IPS-20b (cell line): ENCODE results near the gene ZXDC.

Experiments
- H3K27ac ChIP-seq: one replicate; pipeline ENCODE4 v1.5.1; 2013; ENCODE audit warnings: low read length
- H3K27me3 ChIP-seq: 2 replicates; pipeline ENCODE4 v1.6.1; 2013; ENCODE audit warnings: mild to moderate bottlenecking, low read length, inconsistent platforms; ENCODE audit not compliant: insufficient read depth
- H3K36me3 ChIP-seq: 2 replicates; pipeline ENCODE4 v1.6.1; 2013; ENCODE audit warnings: low read depth, mild to moderate bottlenecking, inconsistent platforms, low read length, moderate library complexity; ENCODE audit not compliant: insufficient read depth
- H3K4me1 ChIP-seq: 2 replicates; pipeline ENCODE4 v1.6.1; 2013; ENCODE audit warnings: mild to moderate bottlenecking, control low read depth, inconsistent platforms, low read length, moderate library complexity; ENCODE audit not compliant: insufficient read depth
- H3K4me3 ChIP-seq: 2 replicates; pipeline ENCODE4 v1.5.1; 2013; ENCODE audit warnings: mild to moderate bottlenecking, low read length, inconsistent platforms
- H3K9ac ChIP-seq: 2 replicates; pipeline ENCODE4 v1.6.1; 2013; ENCODE audit warnings: low read depth, mild to moderate bottlenecking, inconsistent platforms, low read length, moderate library complexity
- H3K9me3 ChIP-seq: 2 replicates; pipeline ENCODE4 v1.6.1; 2013; ENCODE audit warnings: mild to moderate bottlenecking, low read depth, low read length, inconsistent platforms; ENCODE audit not compliant: insufficient read depth

The ZXDC gene

DNA sequence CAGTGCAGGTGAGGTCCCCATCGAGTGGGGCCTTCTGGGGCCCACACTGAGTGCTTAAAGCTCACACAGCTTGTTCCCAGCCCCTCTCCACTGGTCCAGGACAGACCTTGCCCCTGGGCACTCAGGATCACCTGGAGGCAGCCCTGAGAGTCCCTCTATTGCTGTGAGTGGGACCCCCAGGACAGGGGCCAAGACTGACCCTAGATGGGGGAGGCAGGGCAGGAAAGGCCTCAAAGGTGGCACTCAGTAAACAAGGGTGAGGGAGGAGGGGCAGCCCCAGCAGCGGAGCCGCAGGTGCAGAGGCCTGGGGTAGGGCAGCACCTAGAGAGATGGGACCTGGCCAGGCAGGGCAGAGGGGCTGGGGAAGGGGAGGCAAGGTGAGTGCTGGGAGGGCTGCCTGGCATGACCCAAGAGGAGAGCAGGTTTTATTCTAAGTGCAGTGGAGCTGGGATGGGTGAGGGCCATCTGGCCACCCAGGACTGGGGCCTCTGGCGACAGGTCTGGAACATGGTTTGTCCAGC lies 53.1 kb downstream of the ZXDC start:
- Histone ChIP-seq H3K4me3 (no peak overlapping the region), H3K9me3 (peaks cover 11% of the 10 kb centered on the region), H3K36me3 (no peaks in the 10 kb centered on the region), H3K27me3 (no peaks in the 10 kb centered on the region), H3K9ac (no peak overlapping the region), H3K4me1 (peaks cover 10% of the 10 kb centered on the region; the same call in 1 of the 2 replicates), H3K27ac (no peak overlapping the region)

- H3K27ac ChIP-seq: no peak overlapping the region
- peaks cover 10% of the 10 kb centered on the region for H3K9me3 ChIP-seq
- no peak overlapping the region for H3K4me3 ChIP-seq
- H3K9ac ChIP-seq: no peak overlapping the region
- H3K27me3 ChIP-seq: no peaks in the 10 kb centered on the region
- H3K4me1 ChIP-seq: peaks cover 10% of the 10 kb centered on the region; the same call in 1 of the 2 replicates
- H3K36me3 ChIP-seq: no peaks in the 10 kb centered on the region
Observed at GRCh38 chr3:126422121-126422520, 53.6 kb downstream of the ZXDC start.

DNA sequence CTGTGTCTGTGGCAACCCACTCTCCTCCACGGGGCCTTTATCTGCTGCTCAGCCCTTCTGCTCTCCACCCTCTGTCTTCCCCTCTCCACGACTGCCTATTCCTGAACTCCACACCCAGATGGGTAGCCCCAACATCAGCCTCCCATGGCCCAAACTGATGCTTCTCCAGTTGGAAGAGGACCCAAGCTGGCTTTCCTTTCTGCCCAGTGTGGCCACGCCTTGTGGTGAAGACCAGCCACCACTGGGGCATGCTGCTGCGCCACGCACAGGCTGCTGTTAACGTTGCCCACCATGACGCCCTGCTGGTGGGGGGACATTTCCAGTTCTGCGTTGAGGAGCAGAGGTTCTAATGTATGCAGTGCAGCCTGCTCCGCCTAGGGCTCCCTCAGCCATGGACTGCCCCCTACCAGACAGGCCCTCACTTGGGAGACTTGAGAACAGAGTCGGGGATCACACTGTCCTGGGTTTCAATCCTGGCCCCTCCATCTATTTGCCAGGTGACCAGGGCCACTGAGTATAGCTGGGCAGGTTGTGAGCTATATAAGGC lies 54.0 kb downstream of the ZXDC start:
- Histone ChIP-seq H3K27ac (no peak overlapping the region), H3K27me3 (no peaks in the 10 kb centered on the region), H3K9me3 (peaks cover 6% of the 10 kb centered on the region), H3K4me3 (no peak overlapping the region), H3K36me3 (no peaks in the 10 kb centered on the region), H3K4me1 (peaks cover 10% of the 10 kb centered on the region; the same call in 1 of the 2 replicates), H3K9ac (no peak overlapping the region)

DNA sequence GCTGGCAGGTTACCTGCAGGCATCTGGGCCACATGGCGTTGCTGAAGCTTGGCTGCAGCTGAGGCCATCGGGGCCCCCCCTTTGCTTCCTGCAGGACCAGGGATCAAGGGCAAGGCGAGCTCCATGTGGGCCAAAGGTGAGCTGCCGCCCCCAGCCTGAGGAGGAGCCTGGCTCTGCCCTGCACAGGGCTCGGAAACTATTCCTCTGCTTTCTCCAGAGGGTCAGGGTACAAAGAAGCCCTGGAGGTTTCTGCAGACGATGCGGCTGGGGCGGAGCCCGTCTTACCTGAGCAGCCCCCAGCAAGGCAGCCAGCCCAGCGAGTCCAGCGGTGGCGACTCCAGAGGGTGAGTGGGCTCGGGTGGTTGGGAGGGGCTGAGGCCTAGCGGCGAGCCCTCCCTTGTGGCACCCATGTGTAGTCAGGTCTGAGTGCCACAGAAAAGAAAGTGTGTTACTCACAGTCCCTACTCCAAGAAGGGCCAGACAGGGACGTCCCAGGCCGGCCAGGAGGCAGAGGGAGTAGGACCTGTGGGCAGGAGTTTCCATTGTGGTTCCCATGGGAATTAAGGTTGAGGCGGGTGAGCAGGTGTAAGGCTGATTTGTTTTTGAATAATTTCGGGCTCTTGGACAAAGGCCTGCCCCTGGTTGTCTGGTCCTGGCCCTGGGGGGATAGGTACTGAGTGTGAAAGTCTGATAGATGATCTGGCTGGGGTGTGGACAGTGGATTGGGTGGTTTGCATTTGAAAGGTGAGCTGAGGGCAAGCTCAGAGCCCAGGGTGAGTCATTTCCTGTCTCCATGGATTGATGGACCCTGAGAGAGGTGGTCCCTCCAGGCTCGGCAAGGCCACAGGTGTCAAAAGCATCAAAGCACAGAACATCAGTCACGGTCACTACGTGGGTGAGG lies 55.6 kb downstream of the ZXDC start:
- no peak overlapping the region; the same call in 1 of the 2 replicates for H3K9ac ChIP-seq
- no peak overlapping the region for H3K27ac ChIP-seq
- H3K9me3 ChIP-seq: no peaks in the 10 kb centered on the region
- no peak overlapping the region for H3K4me3 ChIP-seq
- no peaks in the 10 kb centered on the region for H3K36me3 ChIP-seq
- H3K4me1 ChIP-seq: peaks cover 10% of the 10 kb centered on the region; the same call in 1 of the 2 replicates
- no peaks in the 10 kb centered on the region for H3K27me3 ChIP-seq

GRCh38 chr3:126419151-126419703 lies 56.5 kb downstream of the ZXDC start:
- no peaks in the 10 kb centered on the region for H3K27me3 ChIP-seq
- no peaks in the 10 kb centered on the region for H3K9me3 ChIP-seq
- no peaks in the 10 kb centered on the region for H3K36me3 ChIP-seq
- H3K4me3 ChIP-seq: no peak overlapping the region
- peaks cover 10% of the 10 kb centered on the region; the same call in 1 of the 2 replicates for H3K4me1 ChIP-seq
- no peak overlapping the region for H3K27ac ChIP-seq
- no peak overlapping the region for H3K9ac ChIP-seq

GRCh38 chr3:126418661-126419131 lies 57.0 kb downstream of the ZXDC start:
- H3K27me3 ChIP-seq: no peaks in the 10 kb centered on the region
- H3K9ac ChIP-seq: no peak overlapping the region
- H3K36me3 ChIP-seq: no peaks in the 10 kb centered on the region
- no peaks in the 10 kb centered on the region for H3K9me3 ChIP-seq
- peaks cover 10% of the 10 kb centered on the region; the same call in 1 of the 2 replicates for H3K4me1 ChIP-seq
- no peak overlapping the region for H3K4me3 ChIP-seq
- no peak overlapping the region for H3K27ac ChIP-seq

GRCh38 chr3:126417981-126418530 lies 57.6 kb downstream of the ZXDC start:
- no peaks in the 10 kb centered on the region for H3K36me3 ChIP-seq
- no peak overlapping the region for H3K9ac ChIP-seq
- H3K9me3 ChIP-seq: no peaks in the 10 kb centered on the region
- peaks cover 10% of the 10 kb centered on the region; the same call in 1 of the 2 replicates for H3K4me1 ChIP-seq
- no peak overlapping the region for H3K4me3 ChIP-seq
- no peaks in the 10 kb centered on the region for H3K27me3 ChIP-seq
- no peak overlapping the region for H3K27ac ChIP-seq

GRCh38 chr3:126417515-126417914 lies 58.2 kb downstream of the ZXDC start:
- H3K4me1 ChIP-seq: peaks cover 10% of the 10 kb centered on the region; the same call in 1 of the 2 replicates
- H3K27ac ChIP-seq: no peak overlapping the region
- H3K27me3 ChIP-seq: no peaks in the 10 kb centered on the region
- H3K36me3 ChIP-seq: no peaks in the 10 kb centered on the region
- no peak overlapping the region for H3K4me3 ChIP-seq
- H3K9me3 ChIP-seq: no peaks in the 10 kb centered on the region
- no peak overlapping the region for H3K9ac ChIP-seq

GRCh38 chr3:126416943-126417342 lies 58.7 kb downstream of the ZXDC start:
- Histone ChIP-seq H3K4me1 (peaks cover 10% of the 10 kb centered on the region; the same call in 1 of the 2 replicates), H3K9ac (no peak overlapping the region)

GRCh38 chr3:126415661-126416591 lies 59.8 kb downstream of the ZXDC start:
- Histone ChIP-seq H3K9me3 (no peaks in the 10 kb centered on the region), H3K36me3 (no peaks in the 10 kb centered on the region), H3K27ac (no peak overlapping the region), H3K4me3 (no peak overlapping the region), H3K9ac (no peak overlapping the region), H3K4me1 (peaks cover 10% of the 10 kb centered on the region; the same call in 1 of the 2 replicates), H3K27me3 (no peaks in the 10 kb centered on the region)

More at GRCh38 chr3:126416943-126417342, 58.7 kb downstream of the ZXDC start:
- no peak overlapping the region for H3K4me3 ChIP-seq
- no peaks in the 10 kb centered on the region for H3K9me3 ChIP-seq
- H3K36me3 ChIP-seq: no peaks in the 10 kb centered on the region
- H3K27ac ChIP-seq: no peak overlapping the region
- no peaks in the 10 kb centered on the region for H3K27me3 ChIP-seq
